ENCODE measurements around the gene MFAP2. TPM values are rescaled to one million over a fixed set of nuclear protein-coding genes. Genes with fewer than 3 reads are reported as not detected.
"Not testable (repeated sequence)": the region's sequence is repeated elsewhere in the genome, so short reads cannot be mapped to it uniquely, and the experiment has no call there.

Gene MFAP2
- total and polyA plus RNA-seq, 8 donors = 8.0 to 380 (median 282) TPM

- H3K36me3 ChIP-seq = peaks cover 0 to 40% of the 10 kb centered on the region in 2 donors
- peak overlapping the region in 1 of 2 donors; percentile 14 for H3K27ac ChIP-seq
- peak; percentile 70 to 91 (median 79) for DNase-seq
- no peaks in the 10 kb centered on the region for H3K27me3 ChIP-seq
- H3K4me3 ChIP-seq = no peak overlapping the region
- intact Hi-C loops (cut with DNase I) = no loop called here
- ATAC-seq = peak; percentile 27
- TF ChIP-seq CTCF (IDR thresholded peaks at IDR 0.05) = no peak
- H3K9me3 ChIP-seq = no peaks in the 10 kb centered on the region
- H3K4me1 ChIP-seq = peaks cover 6 to 8% of the 10 kb centered on the region in 2 donors
Observed at GRCh38 chr1:16967095-16967575, 13.3 kb downstream of the MFAP2 start.

GRCh38 chr1:16966282-16966681 lies 14.1 kb downstream of the MFAP2 start:
- Histone ChIP-seq H3K36me3 (peaks cover 0 to 38% of the 10 kb centered on the region in 2 donors), H3K27ac (no peak overlapping the region), H3K4me3 (no peak overlapping the region), H3K9me3 (no peaks in the 10 kb centered on the region), H3K27me3 (no peaks in the 10 kb centered on the region), H3K4me1 (peaks cover 6 to 8% of the 10 kb centered on the region in 2 donors)
- no peak for ATAC-seq
- intact Hi-C loops (cut with DNase I) = no loop called here
- DNase-seq = no peak
- no peak for TF ChIP-seq CTCF (IDR thresholded peaks at IDR 0.05)

- no peak for DNase-seq
- intact Hi-C loops (cut with DNase I) = no loop called here
- peaks cover 0 to 35% of the 10 kb centered on the region in 2 donors for H3K36me3 ChIP-seq
Observed at GRCh38 chr1:16965486-16966067, 14.8 kb downstream of the MFAP2 start.

GRCh38 chr1:16964169-16964568 lies 16.3 kb downstream of the MFAP2 start:
- ATAC-seq, H3K27ac ChIP-seq, DNase-seq, H3K9me3 ChIP-seq, H3K27me3 ChIP-seq, H3K4me3 ChIP-seq: not testable (repeated sequence)
- intact Hi-C loops (cut with DNase I) = loop anchor here in 1 of 2 donors (5.0 kb wide), 1 partner anchor 78 kb away; no protein-coding TSS in a partner anchor
- H3K4me1 ChIP-seq = peaks cover 15 to 19% of the 10 kb centered on the region in 2 donors
- peaks cover 0 to 21% of the 10 kb centered on the region in 2 donors for H3K36me3 ChIP-seq

More at GRCh38 chr1:16965486-16966067, 14.8 kb downstream of the MFAP2 start:
- no peaks in the 10 kb centered on the region for H3K9me3 ChIP-seq
- no peak overlapping the region for H3K4me3 ChIP-seq
- peaks cover 10 to 14% of the 10 kb centered on the region in 2 donors for H3K4me1 ChIP-seq
- ATAC-seq = no peak
- no peak overlapping the region for H3K27ac ChIP-seq
- no peaks in the 10 kb centered on the region for H3K27me3 ChIP-seq
- no peak for TF ChIP-seq CTCF (IDR thresholded peaks at IDR 0.05)

GRCh38 chr1:16961297-16962133 lies 18.9 kb downstream of the MFAP2 start:
- intact Hi-C loops (cut with DNase I) = loop anchor here in 1 of 2 donors (5.0 kb wide), 1 partner anchor 81 kb away; no protein-coding TSS in a partner anchor
- no peak for TF ChIP-seq CTCF (IDR thresholded peaks at IDR 0.05)
- ATAC-seq = no peak
- Histone ChIP-seq H3K27ac (no peak overlapping the region), H3K27me3 (no peaks in the 10 kb centered on the region), H3K9me3 (no peaks in the 10 kb centered on the region), H3K4me3 (peak overlapping the region; percentile 19 to 28), H3K36me3 (peaks cover 0 to 14% of the 10 kb centered on the region in 2 donors), H3K4me1 (peaks cover 8 to 11% of the 10 kb centered on the region in 2 donors)
- DNase-seq = no peak
